Peyer's patch (tissue), 4 donors: ENCODE measurements around the gene S100A8.

Experiments used
- CTCF ChIP-seq, 6 experiments: fragments of 450-650 bp in 4 of 6; fragments of 200-600 bp in 2 of 6; sonication (generic) in 1 of 6; IDR thresholded peaks; one replicate each; pipeline ENCODE4 v1.5.1; 2017 to 2019; ENCODE audit warnings: antibody characterized with exemption in 6 of 6, mild to moderate bottlenecking in 3 of 6, moderate library complexity in 1 of 6
- POLR2A ChIP-seq, 2 donors: fragments of 450-650 bp; IDR thresholded peaks; one replicate each; pipeline ENCODE4 v1.5.1; 2017; ENCODE audit warnings: antibody characterized with exemption in 2 of 2, mild to moderate bottlenecking in 2 of 2, moderate library complexity in 2 of 2

- TF ChIP-seq CTCF (IDR thresholded peaks at IDR 0.05) (no peak), POLR2A (IDR thresholded peaks at IDR 0.05) (no peak)
Observed at GRCh38 chr1:153356392-153357075, 34.3 kb downstream of the S100A8 start.
